GM12892 (cell line): ENCODE measurements around the gene SEC23IP.

ENCODE experiments used
- POLR2A ChIP-seq: IDR thresholded peaks from 2 replicates; pipeline ENCODE4 v1.6.1; 2011; ENCODE audit warnings: low read depth, low read length, control low read depth
- TAF1 ChIP-seq: IDR thresholded peaks from 2 replicates; pipeline ENCODE4 v1.6.1; 2011; ENCODE audit warnings: low read depth, mild to moderate bottlenecking, control low read depth, low read length, borderline replicate concordance

DNA sequence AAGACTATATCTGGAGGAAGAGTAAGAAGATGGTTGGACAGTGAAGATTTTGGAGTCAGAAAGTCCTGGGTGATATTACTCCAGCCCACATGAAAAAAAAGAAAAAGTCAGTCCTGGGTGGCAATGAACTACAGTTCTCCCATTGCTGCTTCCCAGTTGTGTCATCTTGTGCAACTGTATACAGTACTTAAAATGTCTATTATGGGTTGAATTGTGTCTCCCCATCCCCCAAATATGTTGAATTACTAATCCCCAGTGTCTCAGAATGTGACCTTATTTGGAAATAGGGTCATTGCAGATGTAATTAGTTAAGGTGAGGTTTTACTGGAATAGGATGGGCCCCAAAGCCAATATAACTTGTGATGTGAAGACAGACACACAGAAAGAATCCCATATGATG lies 15.6 kb downstream of the SEC23IP start:
- TF ChIP-seq TAF1 (no peak), POLR2A (no peak)
